ENCODE results near the gene RRBP1. TPM values are rescaled to one million over a fixed set of nuclear protein-coding genes. Genes with fewer than 3 reads are reported as not detected.

Gene RRBP1
- total and polyA plus RNA-seq, 7 experiments from 2014 or later: 4.1 to 73.9 (median 28.1) TPM

DNA sequence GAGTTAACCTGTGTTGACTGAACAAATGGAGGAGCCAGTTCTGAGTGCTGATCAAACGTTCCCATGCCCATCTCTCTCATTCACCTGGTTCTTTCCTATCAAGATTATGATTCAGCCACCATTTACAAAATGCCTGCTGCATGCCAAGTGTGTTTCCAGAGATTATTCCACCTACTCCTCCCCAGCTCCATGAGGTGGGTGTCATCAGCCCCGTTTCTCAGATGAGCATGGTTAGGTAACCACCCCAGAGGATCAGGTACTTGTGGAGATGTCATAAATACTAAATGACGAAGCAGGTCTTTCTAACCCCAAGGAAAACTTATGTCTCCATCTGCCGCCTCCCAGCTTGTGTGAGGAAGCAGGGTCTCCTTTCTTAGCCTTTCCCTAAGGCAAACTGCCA, 19.8 kb upstream of the RRBP1 start:
- intact Hi-C loops (cut with micrococcal nuclease): no loop called here
- H3K4me1 Mint-ChIP-seq: peaks cover 0 to 2% (median 0%) of the 10 kb centered on the region in 7 donors
- H3K36me3 Mint-ChIP-seq: no peaks in the 10 kb centered on the region
- no peak overlapping the region for H3K27ac Mint-ChIP-seq
- H3K27me3 ChIP-seq (ENCODE audit: control insufficient read depth in 2 of 2, insufficient read depth in 2 of 2, low read length in 2 of 2): no peaks in the 10 kb centered on the region
- ATAC-seq (no peak), DNase-seq (no peak)
- no peaks in the 10 kb centered on the region for H3K9me3 ChIP-seq (ENCODE audit: control insufficient read depth in 2 of 3, low read length in 3 of 3)
- no peak overlapping the region for H3K4me3 Mint-ChIP-seq
- H3K4me3 ChIP-seq (ENCODE audit: low read length): no peak overlapping the region
- ChIA-PET CTCF (no interaction called here), POLR2A (no interaction called here)
- no peaks in the 10 kb centered on the region for H3K4me1 ChIP-seq (ENCODE audit: control insufficient read depth in 2 of 2, insufficient read depth in 2 of 2, low read length in 2 of 2)
- no peaks in the 10 kb centered on the region for H3K9me3 Mint-ChIP-seq
- no peaks in the 10 kb centered on the region for H3K36me3 ChIP-seq (ENCODE audit: control insufficient read depth in 2 of 3, insufficient read depth in 3 of 3, low read length in 3 of 3)
- H3K27ac ChIP-seq (ENCODE audit: low read depth, low read length): no peak overlapping the region
- H3K27me3 Mint-ChIP-seq: no peaks in the 10 kb centered on the region

DNA sequence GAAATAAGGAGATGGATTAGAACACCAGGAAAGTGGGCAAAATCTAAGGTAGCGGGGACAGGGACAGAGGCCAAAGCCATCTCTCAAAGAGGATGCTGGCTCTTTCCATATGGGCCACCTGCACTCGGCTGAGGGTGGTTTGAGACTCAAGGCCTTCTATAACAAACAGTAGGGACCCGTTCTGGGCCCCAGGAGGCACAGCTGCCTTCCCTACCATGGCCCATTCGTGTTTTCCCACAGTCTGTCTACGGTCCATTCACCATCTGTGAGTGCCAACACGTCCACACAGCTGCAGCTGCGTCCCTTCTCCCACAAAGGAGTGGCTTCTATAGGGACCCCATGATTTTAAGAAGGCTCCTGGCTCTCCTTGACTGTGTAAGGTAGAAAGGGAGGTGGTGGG, 18.6 kb upstream of the RRBP1 start:
- H3K36me3 Mint-ChIP-seq: no peaks in the 10 kb centered on the region
- CTCF ChIA-PET: interaction anchor here (0.6 kb wide), 1 partner anchor 121 kb away, joined by 3 read pairs; no protein-coding TSS in a partner anchor

DNA sequence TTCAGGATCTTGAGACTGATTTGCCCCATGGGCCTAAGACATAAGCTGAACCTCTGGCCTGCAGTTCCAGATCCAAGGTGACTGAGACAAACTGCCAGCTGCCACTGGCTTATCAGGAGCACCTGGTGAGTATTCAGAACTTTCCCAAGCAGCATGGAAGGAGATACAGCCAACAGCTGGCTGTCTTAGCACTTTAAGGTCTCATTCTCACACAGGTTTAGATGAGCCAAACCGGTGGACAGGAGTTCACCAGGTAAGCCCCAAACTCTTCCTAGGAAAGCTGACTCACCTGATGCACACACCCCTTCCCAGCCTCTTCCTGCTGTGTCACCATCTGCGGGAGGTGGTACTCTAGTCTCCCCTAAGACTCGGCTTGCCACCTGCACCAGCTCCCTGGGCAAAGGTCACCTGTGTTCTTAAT, 17.9 kb upstream of the RRBP1 start, which contains the start of gene BANF2:
BANF2 (plus strand) TSS at position 36 of the 421 bp plus-strand sequence. CDS start 25,060 bp downstream, outside the sequence.
- Histone ChIP-seq H3K9me3 (ENCODE audit: control insufficient read depth in 2 of 3, low read length in 3 of 3) (no peaks in the 10 kb centered on the region), H3K27ac (ENCODE audit: low read depth, low read length) (no peak within 1 kb of the TSS), H3K27me3 (ENCODE audit: control insufficient read depth in 2 of 2, insufficient read depth in 2 of 2, low read length in 2 of 2) (no peaks in the 10 kb centered on the region), H3K4me3 (ENCODE audit: low read length) (no peak within 1 kb of the TSS), H3K36me3 (ENCODE audit: control insufficient read depth in 2 of 3, insufficient read depth in 3 of 3, low read length in 3 of 3) (no peaks in the 10 kb centered on the region), H3K4me1 (ENCODE audit: control insufficient read depth in 2 of 2, insufficient read depth in 2 of 2, low read length in 2 of 2) (no peaks in the 10 kb centered on the region)
- intact Hi-C loops (cut with micrococcal nuclease): no loop called here
- ATAC-seq (no peak), DNase-seq (no peak)
- H3K4me3 Mint-ChIP-seq: no peak within 1 kb of the TSS
- H3K4me1 Mint-ChIP-seq: peaks cover 0 to 2% (median 0%) of the 10 kb centered on the region in 7 donors
- ChIA-PET POLR2A (no interaction called here), CTCF (interaction anchor here (0.6 kb wide), 1 partner anchor 120 kb away, joined by 3 read pairs; no protein-coding TSS in a partner anchor)
- no peaks in the 10 kb centered on the region for H3K36me3 Mint-ChIP-seq
- peaks cover 0 to 3% (median 0%) of the 10 kb centered on the region in 11 donors for H3K9me3 Mint-ChIP-seq
- no peak within 1 kb of the TSS for H3K27ac Mint-ChIP-seq
- H3K27me3 Mint-ChIP-seq: peaks cover 0 to 3% (median 0%) of the 10 kb centered on the region in 5 donors

More for the DNA sequence above, 18.6 kb upstream of the RRBP1 start:
- intact Hi-C loops (cut with micrococcal nuclease): no loop called here
- no peaks in the 10 kb centered on the region for H3K9me3 ChIP-seq (ENCODE audit: control insufficient read depth in 2 of 3, low read length in 3 of 3)
- H3K36me3 ChIP-seq (ENCODE audit: control insufficient read depth in 2 of 3, insufficient read depth in 3 of 3, low read length in 3 of 3): no peaks in the 10 kb centered on the region
- H3K4me3 ChIP-seq (ENCODE audit: low read length): no peak overlapping the region
- ATAC-seq: no peak
- POLR2A ChIA-PET: no interaction called here
- no peak overlapping the region for H3K27ac ChIP-seq (ENCODE audit: low read depth, low read length)
- Mint-ChIP-seq H3K4me1 (peaks cover 0 to 2% (median 0%) of the 10 kb centered on the region in 7 donors), H3K9me3 (peaks cover 0 to 3% (median 0%) of the 10 kb centered on the region in 11 donors), H3K27ac (no peak overlapping the region), H3K27me3 (peaks cover 0 to 2% (median 0%) of the 10 kb centered on the region in 5 donors), H3K4me3 (no peak overlapping the region)
- no peaks in the 10 kb centered on the region for H3K4me1 ChIP-seq (ENCODE audit: control insufficient read depth in 2 of 2, insufficient read depth in 2 of 2, low read length in 2 of 2)
- no peak for DNase-seq
- H3K27me3 ChIP-seq (ENCODE audit: control insufficient read depth in 2 of 2, insufficient read depth in 2 of 2, low read length in 2 of 2): no peaks in the 10 kb centered on the region

DNA sequence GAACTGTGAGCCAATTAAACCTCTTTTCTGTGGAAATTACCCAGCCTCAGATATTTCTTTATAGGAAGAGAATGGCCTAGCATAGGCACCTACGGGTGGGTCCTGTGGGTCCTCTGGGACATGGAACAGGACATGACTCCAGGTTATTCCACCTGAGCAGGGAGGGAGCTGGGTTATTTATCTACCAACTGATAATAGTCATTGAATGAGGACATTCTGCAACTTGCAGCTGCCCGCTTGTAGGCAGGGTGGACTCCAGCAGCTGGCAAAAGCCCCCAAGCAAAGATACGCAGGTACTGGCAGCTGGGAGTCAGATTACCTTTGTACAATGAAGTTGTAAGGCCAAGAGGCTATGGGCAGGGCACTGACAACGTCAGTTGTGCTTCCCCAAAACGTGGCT, 16.3 kb upstream of the RRBP1 start:
- H3K36me3 Mint-ChIP-seq: no peaks in the 10 kb centered on the region
- no peaks in the 10 kb centered on the region for H3K27me3 ChIP-seq (ENCODE audit: control insufficient read depth in 2 of 2, insufficient read depth in 2 of 2, low read length in 2 of 2)
- DNase-seq: no peak
- no peaks in the 10 kb centered on the region for H3K4me1 ChIP-seq (ENCODE audit: control insufficient read depth in 2 of 2, insufficient read depth in 2 of 2, low read length in 2 of 2)
- peaks cover 3 to 10% (median 9%) of the 10 kb centered on the region in 5 donors for H3K27me3 Mint-ChIP-seq
- no peak overlapping the region for H3K4me3 ChIP-seq (ENCODE audit: low read length)
- intact Hi-C loops (cut with micrococcal nuclease): no loop called here
- no peak overlapping the region for H3K27ac ChIP-seq (ENCODE audit: low read depth, low read length)
- H3K4me1 Mint-ChIP-seq: no peaks in the 10 kb centered on the region
- ChIA-PET POLR2A (no interaction called here), CTCF (interaction anchor here (0.7 kb wide), 1 partner anchor 255 kb away, joined by 3 read pairs; no protein-coding TSS in a partner anchor)
- no peaks in the 10 kb centered on the region for H3K9me3 ChIP-seq (ENCODE audit: control insufficient read depth in 2 of 3, low read length in 3 of 3)
- peaks cover 0 to 5% (median 0%) of the 10 kb centered on the region in 11 donors for H3K9me3 Mint-ChIP-seq
- peak overlapping the region in 1 of 9 donors; percentile 59 for H3K27ac Mint-ChIP-seq
- no peak for ATAC-seq
- no peak overlapping the region for H3K4me3 Mint-ChIP-seq
- no peaks in the 10 kb centered on the region for H3K36me3 ChIP-seq (ENCODE audit: control insufficient read depth in 2 of 3, insufficient read depth in 3 of 3, low read length in 3 of 3)

DNA sequence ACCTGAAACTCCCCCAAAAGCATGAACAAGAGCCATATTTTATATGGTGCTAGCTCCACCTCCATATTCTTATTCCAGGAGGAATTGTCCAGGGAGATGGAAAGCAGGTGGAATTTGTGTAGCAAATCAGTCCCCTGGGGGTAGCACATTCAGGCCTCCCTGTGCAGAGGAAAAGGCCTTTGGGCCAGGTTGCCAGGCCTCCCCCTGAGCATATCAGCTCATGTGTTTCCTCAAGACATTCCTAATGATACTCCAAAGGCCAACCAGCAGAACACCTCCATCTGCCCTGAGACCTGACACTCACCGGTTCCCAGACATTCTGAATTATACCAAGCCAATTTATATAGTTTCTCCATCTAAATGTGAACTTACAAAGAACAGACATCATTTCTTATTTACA, 15.1 kb upstream of the RRBP1 start:
- ATAC-seq: no peak
- intact Hi-C loops (cut with micrococcal nuclease): no loop called here
- Histone ChIP-seq H3K27ac (ENCODE audit: low read depth, low read length) (no peak overlapping the region), H3K4me1 (ENCODE audit: control insufficient read depth in 2 of 2, insufficient read depth in 2 of 2, low read length in 2 of 2) (no peaks in the 10 kb centered on the region), H3K4me3 (ENCODE audit: low read length) (no peak overlapping the region), H3K36me3 (ENCODE audit: control insufficient read depth in 2 of 3, insufficient read depth in 3 of 3, low read length in 3 of 3) (no peaks in the 10 kb centered on the region), H3K27me3 (ENCODE audit: control insufficient read depth in 2 of 2, insufficient read depth in 2 of 2, low read length in 2 of 2) (no peaks in the 10 kb centered on the region), H3K9me3 (ENCODE audit: control insufficient read depth in 2 of 3, low read length in 3 of 3) (no peaks in the 10 kb centered on the region)
- no peak overlapping the region for H3K4me3 Mint-ChIP-seq
- ChIA-PET POLR2A (no interaction called here), CTCF (interaction anchor here (0.9 kb wide), 1 partner anchor 14 kb away, joined by 3 read pairs; no protein-coding TSS in a partner anchor)
- peaks cover 0 to 5% (median 0%) of the 10 kb centered on the region in 11 donors for H3K9me3 Mint-ChIP-seq
- H3K27ac Mint-ChIP-seq: no peak overlapping the region
- H3K36me3 Mint-ChIP-seq: no peaks in the 10 kb centered on the region
- peaks cover 3 to 16% (median 12%) of the 10 kb centered on the region in 5 donors for H3K27me3 Mint-ChIP-seq
- DNase-seq: no peak
- no peaks in the 10 kb centered on the region for H3K4me1 Mint-ChIP-seq

DNA sequence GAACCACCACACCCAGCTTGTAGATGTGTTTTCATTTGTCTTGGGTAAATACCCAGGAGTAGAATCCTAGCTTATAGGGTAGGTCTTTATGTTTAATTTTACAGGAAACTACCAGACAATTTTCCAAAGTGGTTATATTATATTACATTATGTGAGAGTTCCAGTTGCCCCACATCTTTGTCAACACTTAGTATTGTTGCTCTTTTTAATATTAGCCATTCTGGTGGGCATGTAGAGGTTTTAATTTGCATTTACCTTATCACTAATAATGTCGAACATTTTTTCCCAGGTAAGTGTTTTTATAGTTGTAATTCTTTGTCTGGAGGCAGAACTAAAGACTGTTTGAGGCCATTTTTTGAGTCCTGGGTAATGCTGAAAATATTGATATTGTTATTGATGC, 14.2 kb upstream of the RRBP1 start:
- Histone ChIP-seq H3K27me3 (ENCODE audit: control insufficient read depth in 2 of 2, insufficient read depth in 2 of 2, low read length in 2 of 2) (no peaks in the 10 kb centered on the region), H3K4me3 (ENCODE audit: low read length) (no peak overlapping the region), H3K27ac (ENCODE audit: low read depth, low read length) (no peak overlapping the region), H3K4me1 (ENCODE audit: control insufficient read depth in 2 of 2, insufficient read depth in 2 of 2, low read length in 2 of 2) (no peaks in the 10 kb centered on the region), H3K36me3 (ENCODE audit: control insufficient read depth in 2 of 3, insufficient read depth in 3 of 3, low read length in 3 of 3) (no peaks in the 10 kb centered on the region), H3K9me3 (ENCODE audit: control insufficient read depth in 2 of 3, low read length in 3 of 3) (no peaks in the 10 kb centered on the region)
- peaks cover 0 to under 1% (median 0%) of the 10 kb centered on the region in 5 donors for H3K36me3 Mint-ChIP-seq
- ATAC-seq (no peak), DNase-seq (no peak)
- no peak overlapping the region for H3K27ac Mint-ChIP-seq
- intact Hi-C loops (cut with micrococcal nuclease): no loop called here
- no peak overlapping the region for H3K4me3 Mint-ChIP-seq
- no peaks in the 10 kb centered on the region for H3K4me1 Mint-ChIP-seq
- ChIA-PET POLR2A (no interaction called here), CTCF (no interaction called here)
- H3K9me3 Mint-ChIP-seq: peaks cover 0 to 6% (median 3%) of the 10 kb centered on the region in 11 donors
- H3K27me3 Mint-ChIP-seq: peaks cover 6 to 24% (median 19%) of the 10 kb centered on the region in 5 donors

DNA sequence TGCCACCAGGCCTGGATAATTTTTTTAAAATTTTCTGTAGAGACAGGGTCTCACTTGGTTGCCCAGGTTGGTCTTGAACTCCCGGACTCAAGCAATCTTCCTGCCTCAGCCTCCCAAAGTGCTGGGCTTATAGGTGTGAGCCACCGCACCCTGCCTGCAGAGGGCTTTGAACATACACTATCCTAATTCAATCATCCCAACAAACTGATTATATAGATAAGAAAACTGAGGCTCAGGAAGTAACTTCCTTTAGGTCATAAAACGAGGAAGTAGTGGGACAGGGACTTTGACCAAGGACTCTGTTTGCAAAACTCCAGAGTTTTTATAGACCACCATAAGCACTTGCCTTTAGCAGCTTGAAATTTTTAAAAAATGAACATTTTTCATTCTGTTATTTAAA, 12.7 kb upstream of the RRBP1 start:
- DNase-seq (no peak), ATAC-seq (no peak)
- Mint-ChIP-seq H3K27ac (no peak overlapping the region), H3K27me3 (peaks cover 15 to 32% (median 32%) of the 10 kb centered on the region in 5 donors), H3K4me1 (no peaks in the 10 kb centered on the region), H3K4me3 (no peak overlapping the region), H3K9me3 (peaks cover 0 to 16% (median 3%) of the 10 kb centered on the region in 11 donors), H3K36me3 (peaks cover 0 to 5% (median 0%) of the 10 kb centered on the region in 5 donors)
- no peak overlapping the region for H3K27ac ChIP-seq (ENCODE audit: low read depth, low read length)
- H3K36me3 ChIP-seq (ENCODE audit: control insufficient read depth in 2 of 3, insufficient read depth in 3 of 3, low read length in 3 of 3): no peaks in the 10 kb centered on the region
- CTCF ChIA-PET: no interaction called here
- intact Hi-C loops (cut with micrococcal nuclease): no loop called here
- H3K27me3 ChIP-seq (ENCODE audit: control insufficient read depth in 2 of 2, insufficient read depth in 2 of 2, low read length in 2 of 2): no peaks in the 10 kb centered on the region
- POLR2A ChIA-PET: no interaction called here
- peaks cover 0 to 8% (median 0%) of the 10 kb centered on the region in 3 experiments for H3K9me3 ChIP-seq (ENCODE audit: control insufficient read depth in 2 of 3, low read length in 3 of 3)
- H3K4me1 ChIP-seq (ENCODE audit: control insufficient read depth in 2 of 2, insufficient read depth in 2 of 2, low read length in 2 of 2): no peaks in the 10 kb centered on the region
- H3K4me3 ChIP-seq (ENCODE audit: low read length): no peak overlapping the region
